Measurements from ENCODE around the gene CRIP3.

Gene CRIP3

DNA sequence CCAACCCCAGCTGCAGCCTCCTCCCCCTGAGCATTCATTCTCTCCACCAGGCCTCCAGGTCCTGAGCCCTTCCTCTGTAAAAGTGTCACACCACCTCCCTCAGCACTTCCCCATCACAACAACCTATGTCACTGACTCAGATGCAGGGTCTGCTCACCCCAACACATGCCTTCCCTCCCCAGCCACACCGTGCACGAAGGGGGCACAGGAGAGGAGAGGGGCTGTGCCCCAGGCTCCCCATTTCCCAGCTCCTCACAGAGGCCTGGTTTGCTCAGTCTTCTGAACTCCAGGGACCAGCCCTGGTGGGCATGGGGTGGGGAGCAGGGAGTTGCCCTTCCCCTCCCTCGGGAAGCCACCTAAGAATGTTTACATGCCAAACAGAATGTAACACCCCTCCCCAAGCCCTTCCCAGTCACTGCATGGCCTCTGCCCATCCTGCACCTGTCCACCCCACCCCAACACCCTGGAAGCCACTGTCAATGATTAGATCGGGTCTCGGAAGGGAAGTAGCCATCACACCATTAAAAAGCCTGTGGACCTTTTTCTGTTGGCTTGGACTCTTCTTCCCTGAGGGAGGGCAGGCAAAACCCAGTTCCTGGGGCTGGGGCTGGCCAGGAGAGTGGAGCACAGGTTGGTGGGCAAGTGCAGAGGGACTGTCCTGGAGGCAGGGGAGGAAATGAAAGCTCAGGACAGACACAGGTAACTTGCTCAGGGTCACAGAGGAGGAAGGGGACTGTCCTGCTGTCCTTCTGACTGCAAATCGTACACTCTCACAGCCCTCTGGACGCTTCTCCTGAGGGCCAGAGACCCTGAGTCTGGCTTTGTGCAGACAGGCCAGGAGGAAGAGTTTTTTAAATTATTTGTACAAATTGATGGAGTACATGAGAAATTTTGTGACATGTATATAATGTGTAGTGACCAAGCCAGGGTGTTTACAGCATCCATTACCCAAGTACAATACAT lies 20.6 kb downstream of the CRIP3 start:
- no peak for DNase-seq (ENCODE audit: low spot score)

DNA sequence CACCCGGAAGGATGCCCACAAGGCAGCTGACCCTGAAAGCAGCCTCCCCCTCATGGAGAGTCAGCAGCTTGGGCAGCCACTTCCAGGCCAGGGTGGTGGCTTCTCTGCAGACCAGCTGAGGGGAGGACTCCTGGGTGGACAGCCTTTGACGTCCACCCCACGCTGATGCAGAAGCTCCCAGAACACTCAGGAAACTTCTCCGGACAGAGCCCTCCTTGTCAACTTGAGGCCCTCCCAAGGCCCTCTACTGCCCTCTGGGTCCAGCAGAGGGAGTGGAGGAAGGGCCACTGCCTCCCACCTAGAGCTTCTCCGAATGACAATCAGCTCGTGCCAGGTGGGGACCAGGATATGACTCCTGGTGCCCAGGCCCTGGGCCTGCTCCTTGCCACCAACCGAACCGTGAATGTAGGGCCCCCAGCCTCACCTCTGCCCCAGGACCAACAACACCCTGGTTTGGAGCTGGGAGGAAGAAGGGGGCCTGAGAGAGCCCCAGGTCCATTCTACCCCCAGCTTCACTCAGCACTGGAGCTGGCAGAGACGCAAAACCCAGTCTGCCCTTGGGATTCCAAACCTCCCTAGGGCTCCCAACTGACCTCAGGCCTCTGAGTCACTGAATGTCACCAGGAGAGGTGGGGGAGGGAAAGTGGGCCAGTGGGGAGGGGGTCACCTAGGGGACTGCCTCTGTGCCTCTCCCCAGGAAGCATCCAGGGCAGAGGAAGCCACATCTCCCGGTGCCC lies 21.5 kb downstream of the CRIP3 start:
- no peak for DNase-seq (ENCODE audit: low spot score)

DNA sequence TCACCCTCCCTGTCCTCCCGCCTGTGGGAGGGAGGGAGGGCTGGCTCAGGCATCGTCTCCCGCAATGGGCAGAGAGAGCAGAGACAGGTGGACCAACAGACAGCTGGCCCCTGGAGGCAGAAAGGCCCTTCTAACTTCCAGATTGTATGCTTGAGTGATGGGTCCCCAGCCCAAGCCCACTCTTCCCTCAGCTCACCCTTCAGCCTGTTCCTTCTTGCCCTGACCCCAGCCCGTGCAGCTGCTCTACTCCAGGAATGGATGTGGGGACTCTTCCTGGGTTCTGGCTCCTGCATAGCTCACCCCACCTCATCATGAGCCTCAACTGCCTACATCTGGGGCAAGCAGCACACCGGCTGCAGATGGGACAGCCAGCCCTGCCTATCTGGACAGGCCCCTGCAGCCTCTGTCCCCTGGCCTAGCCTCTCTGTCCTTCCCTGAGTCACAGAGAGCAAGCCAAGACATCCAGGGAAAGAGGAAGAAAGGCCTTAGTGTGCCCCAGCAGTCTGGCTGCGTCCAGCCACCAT lies 22.1 kb downstream of the CRIP3 start:
- no peak for DNase-seq (ENCODE audit: low spot score)

DNA sequence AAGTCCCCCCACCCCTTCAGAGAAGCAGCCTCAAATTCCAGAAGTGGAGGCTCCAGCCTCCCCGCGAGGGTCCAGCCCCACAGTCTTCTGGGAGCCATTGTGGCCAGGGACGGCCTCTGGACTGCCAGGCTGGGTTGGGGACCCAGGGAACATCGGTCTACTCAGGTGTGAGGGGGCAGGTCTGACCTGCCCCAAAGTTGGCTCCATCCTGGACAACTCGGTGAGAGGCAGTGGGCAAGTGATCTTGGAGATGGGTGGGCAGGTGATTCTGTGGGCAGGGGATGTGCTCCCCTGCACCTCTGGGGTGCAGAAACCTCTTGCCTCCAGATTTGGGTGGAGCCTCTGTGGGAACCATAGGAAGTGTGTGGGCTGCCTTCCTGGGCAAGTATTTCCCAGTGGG lies 22.8 kb downstream of the CRIP3 start:
- DNase-seq (ENCODE audit: low spot score) = no peak

DNA sequence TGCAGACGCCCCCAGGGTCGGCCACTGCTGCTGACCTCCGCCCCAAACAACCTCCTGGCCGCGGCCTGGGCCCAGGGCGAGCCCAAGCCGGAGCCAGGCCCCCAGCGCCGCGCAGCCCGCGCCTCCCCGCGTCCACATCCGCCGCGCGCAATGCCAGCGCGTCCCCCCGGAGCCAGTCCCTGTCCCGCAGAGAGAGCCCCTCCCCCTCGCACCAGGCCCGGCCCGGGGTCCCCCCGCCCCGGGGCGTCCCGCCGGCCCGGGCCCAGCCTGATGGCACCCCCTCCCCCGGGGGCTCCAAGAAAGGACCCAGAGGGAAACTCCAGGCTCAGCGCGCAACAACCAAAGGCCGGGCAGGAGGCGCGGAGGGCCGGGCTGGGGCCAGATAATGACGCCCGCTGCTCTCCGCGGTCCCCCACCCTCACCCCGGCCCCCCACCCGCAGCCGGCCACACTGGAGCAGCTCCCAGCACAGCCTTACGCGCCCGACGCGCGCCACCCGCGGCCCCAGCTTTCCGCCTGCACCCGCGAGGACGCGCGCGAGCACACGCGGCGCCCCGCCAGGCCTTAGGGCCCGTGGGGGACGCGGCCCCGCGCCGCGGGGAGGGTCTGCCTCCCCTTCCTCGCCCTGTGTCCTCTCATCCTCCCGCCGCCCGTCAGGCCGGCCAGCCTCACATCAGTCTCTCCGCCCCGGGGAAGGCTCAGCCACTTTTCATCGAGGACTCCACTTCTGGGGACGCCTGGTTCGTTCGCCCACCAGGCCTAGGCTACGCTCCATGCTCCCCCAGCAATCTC lies 23.4 kb downstream of the CRIP3 start:
- DNase-seq (ENCODE audit: low spot score) = no peak

DNA sequence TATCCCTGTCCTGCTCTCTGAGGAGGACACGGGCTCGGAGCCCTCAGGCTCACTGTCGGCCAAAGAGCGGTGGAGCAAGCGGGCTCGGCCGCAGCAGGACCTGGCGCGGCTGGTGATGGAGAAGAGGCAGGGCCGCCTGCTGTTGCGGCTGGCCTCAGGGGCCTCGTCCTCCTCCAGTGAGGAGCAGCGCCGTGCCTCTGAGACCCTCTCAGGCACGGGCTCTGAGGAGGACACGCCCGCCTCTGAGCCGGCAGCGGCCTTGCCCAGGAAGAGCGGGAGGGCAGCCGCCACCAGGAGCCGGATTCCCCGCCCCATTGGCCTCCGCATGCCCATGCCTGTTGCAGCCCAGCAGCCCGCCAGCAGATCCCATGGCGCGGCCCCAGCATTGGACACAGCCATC lies 24.7 kb downstream of the CRIP3 start:
- no peak for DNase-seq (ENCODE audit: low spot score)

DNA sequence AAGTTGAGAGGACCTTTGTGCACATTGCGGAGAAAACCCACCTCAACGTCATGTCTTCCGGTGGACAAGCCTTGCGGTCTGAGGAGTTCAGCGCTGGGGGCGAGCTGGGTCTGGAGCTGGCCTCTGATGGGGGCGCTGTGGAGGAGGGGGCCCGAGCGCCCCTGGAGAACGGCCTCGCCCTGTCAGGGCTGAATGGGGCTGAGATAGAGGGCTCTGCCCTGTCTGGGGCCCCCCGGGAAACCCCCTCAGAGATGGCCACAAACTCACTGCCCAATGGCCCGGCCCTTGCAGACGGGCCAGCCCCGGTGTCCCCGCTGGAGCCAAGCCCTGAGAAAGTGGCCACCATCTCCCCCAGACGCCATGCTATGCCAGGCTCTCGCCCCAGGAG lies 25.1 kb downstream of the CRIP3 start:
- DNase-seq (ENCODE audit: low spot score) = no peak

DNA sequence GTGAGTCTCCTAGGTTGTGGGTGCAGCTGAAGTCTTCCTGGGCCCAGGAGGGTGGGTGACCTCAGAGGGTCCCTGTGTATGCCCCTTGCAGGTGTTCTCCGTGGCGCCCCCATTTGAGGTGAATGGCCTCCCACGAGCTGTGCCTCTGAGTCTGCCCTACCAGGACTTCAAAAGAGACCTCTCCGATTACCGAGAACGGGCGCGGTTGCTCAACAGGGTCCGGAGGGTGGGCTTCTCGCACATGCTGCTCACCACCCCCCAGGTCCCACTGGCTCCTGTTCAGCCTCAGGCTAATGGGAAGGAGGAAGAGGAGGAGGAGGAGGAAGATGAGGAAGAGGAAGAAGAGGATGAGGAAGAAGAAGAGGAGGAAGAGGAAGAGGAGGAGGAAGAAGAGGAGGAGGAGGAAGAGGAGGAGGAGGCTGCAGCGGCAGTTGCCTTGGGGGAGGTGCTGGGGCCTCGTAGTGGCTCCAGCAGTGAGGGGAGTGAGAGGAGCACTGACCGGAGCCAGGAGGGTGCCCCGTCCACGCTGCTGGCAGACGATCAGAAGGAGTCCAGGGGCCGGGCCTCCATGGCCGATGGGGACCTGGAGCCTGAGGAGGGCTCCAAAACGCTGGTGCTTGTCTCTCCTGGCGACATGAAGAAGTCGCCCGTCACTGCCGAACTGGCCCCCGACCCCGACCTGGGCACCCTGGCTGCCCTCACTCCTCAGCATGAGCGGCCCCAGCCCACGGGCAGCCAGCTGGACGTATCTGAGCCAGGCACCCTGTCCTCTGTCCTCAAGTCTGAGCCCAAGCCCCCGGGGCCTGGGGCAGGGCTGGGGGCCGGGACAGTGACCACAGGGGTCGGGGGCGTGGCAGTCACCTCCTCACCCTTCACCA lies 25.8 kb downstream of the CRIP3 start:
- DNase-seq (ENCODE audit: low spot score) = no peak

DNA sequence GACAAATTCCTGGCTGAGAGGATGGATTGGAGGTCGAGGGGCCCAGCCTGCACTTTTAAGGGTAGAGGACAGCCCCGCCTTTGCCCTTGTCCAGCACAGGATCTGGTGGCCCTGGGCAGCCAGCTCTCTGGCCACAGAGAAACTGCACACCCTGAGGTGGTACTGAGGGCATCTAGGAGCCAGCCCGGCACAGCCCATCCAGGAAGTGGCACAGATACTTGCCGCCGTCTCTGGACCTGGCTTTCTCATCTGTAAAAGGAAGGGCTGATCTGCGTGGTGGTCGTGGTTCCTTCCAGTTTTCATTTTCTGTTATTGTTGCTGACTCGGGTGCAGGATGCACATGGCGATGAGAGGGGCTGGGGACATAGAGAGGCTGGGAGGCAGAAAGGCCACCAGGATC lies 26.6 kb downstream of the CRIP3 start:
- DNase-seq (ENCODE audit: low spot score) = no peak

DNA sequence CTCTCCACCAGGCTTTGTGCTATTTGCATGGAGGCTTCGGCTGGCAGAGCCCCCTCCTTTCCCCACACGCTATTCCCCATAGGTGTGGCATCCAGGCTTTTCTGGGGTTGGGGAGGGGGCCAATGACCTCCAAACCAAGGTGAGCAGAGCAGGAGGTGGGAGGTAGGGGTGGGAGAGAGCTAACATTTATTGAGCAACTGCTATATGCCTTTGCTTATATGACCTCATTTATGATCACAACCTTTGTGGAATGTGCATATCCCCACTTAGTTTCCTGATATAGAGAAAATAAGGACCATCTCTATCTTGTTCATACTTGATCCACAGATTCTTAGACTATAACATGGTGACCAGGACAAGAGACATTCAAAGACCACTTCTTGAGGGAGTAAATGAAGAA lies 28.4 kb downstream of the CRIP3 start:
- DNase-seq (ENCODE audit: low spot score) = no peak

DNA sequence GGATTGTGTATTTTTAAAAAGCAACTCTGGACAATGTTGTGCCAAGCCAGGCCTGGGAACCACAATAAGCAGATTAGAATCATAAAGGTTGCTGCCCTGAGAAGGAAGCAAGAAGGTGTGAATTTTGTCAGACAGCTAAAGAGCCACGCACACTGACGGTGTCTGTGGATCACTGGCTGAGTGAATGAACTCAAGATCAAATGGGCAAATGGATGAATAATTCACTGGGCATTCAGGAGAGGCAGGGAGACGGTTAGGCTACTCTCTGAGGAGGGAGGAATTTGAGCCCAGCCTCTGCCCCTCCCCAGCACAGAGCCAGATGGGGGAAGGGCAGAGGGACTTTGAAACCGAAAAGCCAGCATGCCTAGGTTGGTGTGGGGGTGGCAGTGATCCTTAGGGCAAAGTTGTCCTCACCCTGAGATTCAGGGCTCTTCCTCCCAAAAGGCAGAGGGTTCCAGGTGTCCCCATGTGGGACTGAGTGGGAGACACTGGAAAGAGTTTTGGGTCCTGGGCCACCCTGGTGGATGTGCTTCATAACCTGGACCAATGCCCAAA lies 30.0 kb downstream of the CRIP3 start:
- no peak for DNase-seq (ENCODE audit: low spot score)

DNA sequence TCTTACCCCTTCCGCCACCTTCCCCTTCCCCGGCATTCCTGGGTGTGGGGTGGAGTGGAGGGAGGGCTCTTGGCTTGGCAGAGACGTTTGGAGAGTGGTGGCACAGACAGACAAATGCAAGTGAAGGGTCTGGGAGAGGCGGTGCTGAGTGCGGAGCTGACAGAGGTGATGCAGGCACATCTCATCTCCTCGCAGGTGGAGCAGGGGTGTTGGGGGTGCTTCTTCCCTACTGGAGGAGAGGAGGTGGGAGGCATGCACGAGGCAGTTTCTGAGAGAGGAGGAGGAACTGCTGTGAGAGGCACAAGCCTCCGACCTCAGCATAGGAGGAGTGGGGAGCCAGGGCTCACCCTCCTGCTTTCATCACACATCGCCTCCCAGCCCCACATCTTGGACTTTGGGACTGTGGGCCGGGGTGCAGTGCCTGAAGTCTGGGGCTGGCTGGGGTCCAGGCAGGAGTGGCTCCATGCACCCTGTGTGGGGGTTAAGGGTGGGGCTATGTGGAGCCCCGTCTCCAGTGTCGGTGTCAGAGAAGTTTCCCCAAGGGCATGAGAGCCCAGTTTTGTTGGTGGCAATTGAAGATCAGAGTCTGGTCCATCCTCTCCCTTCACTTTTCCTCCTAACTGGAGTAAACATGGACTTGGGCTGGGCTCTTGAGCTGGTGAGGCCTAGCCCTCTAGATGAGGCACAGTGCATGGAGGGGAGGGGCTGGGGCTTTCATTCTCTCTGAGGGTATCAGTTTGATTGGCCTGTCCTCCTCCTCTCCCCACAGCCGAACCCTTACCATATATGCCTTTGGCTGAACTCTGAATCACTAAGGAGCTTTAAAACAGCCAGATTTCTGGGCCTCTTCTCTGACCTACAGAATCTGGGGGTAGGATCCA lies 30.7 kb downstream of the CRIP3 start:
- DNase-seq (ENCODE audit: low spot score) = no peak

DNA sequence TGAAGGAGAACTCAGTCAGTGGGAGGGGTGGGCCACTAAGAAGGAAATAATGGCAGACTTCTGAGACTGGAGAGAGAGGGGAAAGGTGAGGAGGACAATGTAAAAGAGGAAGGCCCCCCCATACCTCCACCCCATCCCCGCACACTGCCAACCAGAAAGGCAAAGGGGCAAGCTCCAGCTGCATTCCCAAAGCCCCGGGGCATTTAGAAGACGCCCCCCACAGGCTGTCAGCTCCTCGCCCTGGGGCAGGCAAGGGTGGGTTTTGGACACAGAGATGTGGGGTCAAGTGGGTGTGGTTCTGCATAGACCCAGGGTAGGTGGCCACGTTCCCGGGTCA lies 31.4 kb downstream of the CRIP3 start:
- DNase-seq (ENCODE audit: low spot score) = no peak

DNA sequence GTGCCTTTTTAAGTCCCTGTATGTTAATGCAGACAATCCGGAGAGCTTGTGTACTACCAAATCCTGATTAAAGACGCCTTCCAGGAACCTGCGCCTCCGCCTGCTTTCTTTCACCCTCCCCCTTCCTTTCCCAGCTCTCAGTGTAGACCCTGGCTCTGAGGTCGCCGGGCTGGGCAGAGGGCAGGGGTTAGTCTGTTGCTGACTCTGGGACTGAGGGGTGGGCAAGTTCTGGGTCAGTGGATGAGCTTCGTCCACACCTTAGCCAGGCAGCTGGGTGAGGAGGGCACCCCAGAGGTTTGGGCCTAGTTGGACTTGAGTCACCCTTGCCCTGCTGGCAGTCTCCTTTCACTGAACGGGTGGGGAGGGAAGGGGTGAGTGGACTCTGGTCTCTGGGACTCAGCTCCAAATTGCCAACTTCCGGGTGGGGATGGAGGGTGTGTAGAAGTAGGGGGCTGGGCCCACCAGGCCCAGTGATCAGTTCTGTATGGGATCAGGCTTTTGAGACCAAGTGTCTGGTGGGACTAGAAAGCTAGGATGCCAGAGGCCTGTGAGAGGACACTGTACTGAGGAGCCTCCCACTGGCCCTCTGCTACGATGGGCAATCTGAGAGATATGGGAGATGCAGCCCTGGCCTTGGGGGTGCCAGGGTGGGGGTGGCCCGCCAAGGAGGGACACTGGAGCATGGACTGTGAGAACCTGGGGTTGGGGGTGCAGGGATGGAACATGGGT lies 31.9 kb downstream of the CRIP3 start:
- no peak for DNase-seq (ENCODE audit: low spot score)

DNA sequence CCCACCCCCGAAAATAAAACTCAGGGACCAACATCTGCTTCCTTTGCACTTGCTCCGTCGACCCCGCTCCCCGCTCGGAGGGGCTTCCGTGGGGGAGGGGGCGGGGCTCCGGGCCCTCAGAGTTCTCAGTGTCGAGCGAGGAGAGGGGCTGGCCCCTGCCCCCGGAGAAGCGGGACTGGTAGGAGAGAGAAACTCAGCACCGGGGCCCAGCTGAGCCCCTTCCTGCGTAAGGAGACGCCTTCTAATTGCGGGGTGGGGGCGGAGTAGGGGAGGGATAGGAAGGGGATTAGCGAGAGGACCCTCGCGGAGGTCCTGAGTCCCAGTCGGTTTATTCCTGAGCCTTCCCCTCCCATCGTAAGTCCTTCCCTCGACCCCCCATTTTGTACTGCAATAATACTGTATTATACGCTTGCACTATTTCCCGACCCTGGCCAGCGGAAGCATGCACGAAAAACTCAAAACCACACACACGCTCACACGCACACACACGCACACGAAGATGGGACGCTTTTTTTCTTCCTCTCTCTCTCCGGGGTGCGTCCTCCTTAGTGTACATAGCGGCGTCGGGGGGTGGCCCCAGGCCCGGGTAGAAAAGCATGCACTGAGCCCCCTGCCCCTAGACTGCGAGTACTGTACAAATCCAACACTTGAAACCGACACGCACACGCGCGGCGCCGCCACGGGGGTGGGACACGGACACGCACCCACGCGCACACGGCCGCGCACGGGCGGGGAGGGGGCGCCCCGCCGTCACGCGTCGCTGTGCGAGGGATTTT lies 32.6 kb downstream of the CRIP3 start:
- DNase-seq (ENCODE audit: low spot score) = peak; percentile 42

DNA sequence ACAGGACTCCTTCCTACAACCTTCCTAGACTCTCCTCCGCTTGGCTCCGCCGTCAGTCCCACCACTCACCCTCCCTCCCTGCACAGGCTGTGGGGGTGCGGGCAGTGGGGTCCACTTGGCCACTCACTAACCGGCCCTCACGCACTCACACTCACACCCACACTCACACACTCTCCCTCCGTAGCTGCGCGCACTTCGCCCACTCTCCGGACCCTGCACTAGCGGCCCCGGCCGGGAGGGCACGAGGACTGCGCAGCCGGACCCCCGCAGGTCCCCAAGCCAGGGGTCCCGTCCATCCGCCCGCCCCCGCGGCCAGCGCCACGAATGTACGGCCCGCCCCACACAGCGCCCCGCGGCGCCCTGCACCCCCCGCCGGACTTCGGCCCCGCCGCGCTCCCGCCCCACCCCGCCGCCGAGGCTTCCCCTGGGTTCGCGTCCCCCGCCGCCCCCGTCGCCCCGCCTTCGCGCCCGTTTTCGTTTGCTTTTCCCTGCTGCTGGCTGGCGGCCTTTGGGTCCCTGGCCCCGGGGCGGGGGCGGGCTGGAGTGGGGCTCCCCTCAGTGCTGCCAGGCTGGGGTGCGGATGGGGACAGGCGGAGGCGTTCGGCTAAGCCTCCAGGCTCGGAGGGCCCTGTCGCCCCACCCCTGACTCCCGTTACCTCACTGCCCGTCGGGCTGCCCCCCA lies 33.6 kb downstream of the CRIP3 start:
- peak; percentile 13 for DNase-seq (ENCODE audit: low spot score)

DNA sequence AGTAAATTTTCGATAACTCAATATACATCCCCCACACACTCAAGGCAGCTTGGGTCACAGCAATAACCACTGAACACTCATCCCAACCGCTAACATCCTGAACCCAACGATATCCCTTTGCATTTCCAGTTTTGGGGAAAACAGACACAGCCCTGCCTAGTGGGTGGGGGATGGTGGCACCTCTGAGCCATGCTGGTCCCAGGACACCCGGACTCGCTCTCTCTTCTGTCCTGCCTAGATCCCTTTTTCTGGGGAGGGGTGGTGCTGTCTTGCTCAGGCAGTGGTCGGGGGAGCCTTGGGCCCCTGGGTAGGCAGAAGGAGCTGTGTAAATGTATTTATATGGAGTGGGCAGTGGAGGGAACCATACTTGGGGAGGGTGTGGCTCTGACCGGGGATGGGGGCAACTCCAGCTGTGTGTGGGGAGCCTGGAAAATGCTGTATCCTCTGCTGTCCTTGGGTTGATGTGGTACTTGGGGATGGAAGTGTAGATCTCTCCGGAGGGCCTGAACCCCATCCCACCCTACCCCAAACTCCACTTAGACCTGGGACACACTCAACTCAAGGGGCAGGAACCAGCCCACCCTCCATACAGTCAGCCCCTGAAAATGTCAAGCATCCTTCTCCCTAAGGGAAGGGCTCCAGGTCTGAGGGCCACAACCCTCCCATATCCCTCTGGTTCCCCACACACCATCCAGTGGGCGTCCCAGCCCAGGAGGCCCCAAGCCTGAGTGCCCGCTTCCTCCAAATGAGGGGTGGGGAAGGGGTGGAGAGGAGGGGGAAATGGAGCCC lies 34.3 kb downstream of the CRIP3 start:
- DNase-seq (ENCODE audit: low spot score) = no peak
